Glutamatergic neuron (in vitro differentiated cells): ENCODE results near the gene RHOJ. TPM values are rescaled to one million over a fixed set of nuclear protein-coding genes. Genes with fewer than 3 reads are reported as not detected.
A peak's percentile ranks its signal among the peaks of the same experiment; 100 is the strongest.
"Not testable (repeated sequence)": the region's sequence is repeated elsewhere in the genome, so short reads cannot be mapped to it uniquely, and the experiment has no call there.

Experiments
- DNase-seq: peaks from one replicate; pipeline ENCODE4 v3.0.0; 2022
- H3K27ac Mint-ChIP-seq: one replicate; pipeline ENCODE4 v1.8.0; 2020; ENCODE audit warnings: mild to moderate bottlenecking, mixed read lengths, inconsistent platforms; ENCODE audit not compliant: unreplicated experiment
- H3K27me3 Mint-ChIP-seq: one replicate; pipeline ENCODE4 v1.8.0; 2020; ENCODE audit warnings: mild to moderate bottlenecking, moderate library complexity, mixed read lengths, inconsistent platforms; ENCODE audit not compliant: unreplicated experiment
- H3K36me3 Mint-ChIP-seq: one replicate; pipeline ENCODE4 v1.8.0; 2020; ENCODE audit warnings: mild to moderate bottlenecking, mixed read lengths, inconsistent platforms; ENCODE audit not compliant: unreplicated experiment
- H3K4me1 Mint-ChIP-seq: one replicate; pipeline ENCODE4 v1.8.0; 2020; ENCODE audit warnings: mild to moderate bottlenecking, low read depth, mixed read lengths, inconsistent platforms; ENCODE audit not compliant: unreplicated experiment
- H3K4me3 Mint-ChIP-seq: one replicate; pipeline ENCODE4 v1.8.0; 2020; ENCODE audit warnings: mild to moderate bottlenecking, mixed read lengths, inconsistent platforms; ENCODE audit not compliant: unreplicated experiment
- H3K9me3 Mint-ChIP-seq: one replicate; pipeline ENCODE4 v1.8.0; 2020; ENCODE audit warnings: mild to moderate bottlenecking, moderate library complexity, mixed read lengths, inconsistent platforms; ENCODE audit not compliant: unreplicated experiment
- long read RNA-seq: library from polyadenylated mRNA; unstranded; transcript quantifications from one replicate; pipeline ENCODE4 v2.0.0, GENCODE V29; 2020; ENCODE audit not compliant: unreplicated experiment
- total RNA-seq: library from RNA; stranded (reverse); fragmentation: NEBNext Ultra II Directional; extraction: Animal tissue kit (Norgen Biotek cat#: 25700); gene quantifications from one replicate; pipeline ENCODE4 v1.2.1, GENCODE V29; 2021; ENCODE audit not compliant: unreplicated experiment
- TF ChIP-seq, protein P1 (sequence below): fragments of 200-600 bp; sonication (generic); IDR thresholded peaks from one replicate; pipeline ENCODE4 v1.5.0; 2021; ENCODE audit not compliant: partially characterized antibody, unreplicated experiment

RHOJ gene
- total RNA-seq: not detected
- long read RNA-seq: 0 reads

DNA sequence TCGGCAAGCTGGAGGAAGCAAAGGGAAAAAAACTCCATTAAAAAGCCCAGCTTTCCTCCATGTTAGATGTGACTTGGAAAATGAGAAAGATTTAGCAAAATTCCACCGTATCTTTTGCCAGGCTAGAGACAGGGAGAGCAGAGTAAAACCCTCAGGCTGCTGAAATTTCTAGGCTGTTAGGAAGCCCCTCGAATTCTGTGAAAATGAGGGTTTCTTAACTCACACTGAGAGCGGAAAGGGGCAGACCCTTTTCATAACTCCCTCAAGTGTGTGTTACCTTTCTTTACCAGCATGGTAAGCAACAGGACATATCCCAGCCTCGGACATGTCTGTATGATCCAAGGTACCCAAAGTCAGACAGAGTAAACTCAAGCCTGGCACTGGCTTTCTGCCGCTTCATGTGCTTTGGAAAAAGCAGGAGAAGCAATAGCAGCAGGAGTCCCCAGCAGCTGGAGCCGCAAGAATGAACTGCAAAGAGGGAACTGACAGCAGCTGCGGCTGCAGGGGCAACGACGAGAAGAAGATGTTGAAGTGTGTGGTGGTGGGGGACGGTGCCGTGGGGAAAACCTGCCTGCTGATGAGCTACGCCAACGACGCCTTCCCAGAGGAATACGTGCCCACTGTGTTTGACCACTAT, at the start of gene RHOJ:
Gene RHOJ, plus strand, starts transcription at position 37 of the 637 bp plus-strand sequence. Its CDS starts 427 bp downstream, at position 464.
- TF ChIP-seq, protein P1, sequence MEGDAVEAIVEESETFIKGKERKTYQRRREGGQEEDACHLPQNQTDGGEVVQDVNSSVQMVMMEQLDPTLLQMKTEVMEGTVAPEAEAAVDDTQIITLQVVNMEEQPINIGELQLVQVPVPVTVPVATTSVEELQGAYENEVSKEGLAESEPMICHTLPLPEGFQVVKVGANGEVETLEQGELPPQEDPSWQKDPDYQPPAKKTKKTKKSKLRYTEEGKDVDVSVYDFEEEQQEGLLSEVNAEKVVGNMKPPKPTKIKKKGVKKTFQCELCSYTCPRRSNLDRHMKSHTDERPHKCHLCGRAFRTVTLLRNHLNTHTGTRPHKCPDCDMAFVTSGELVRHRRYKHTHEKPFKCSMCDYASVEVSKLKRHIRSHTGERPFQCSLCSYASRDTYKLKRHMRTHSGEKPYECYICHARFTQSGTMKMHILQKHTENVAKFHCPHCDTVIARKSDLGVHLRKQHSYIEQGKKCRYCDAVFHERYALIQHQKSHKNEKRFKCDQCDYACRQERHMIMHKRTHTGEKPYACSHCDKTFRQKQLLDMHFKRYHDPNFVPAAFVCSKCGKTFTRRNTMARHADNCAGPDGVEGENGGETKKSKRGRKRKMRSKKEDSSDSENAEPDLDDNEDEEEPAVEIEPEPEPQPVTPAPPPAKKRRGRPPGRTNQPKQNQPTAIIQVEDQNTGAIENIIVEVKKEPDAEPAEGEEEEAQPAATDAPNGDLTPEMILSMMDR: no peak
- Mint-ChIP-seq H3K4me3 (no peak within 1 kb of the TSS), H3K9me3 (no peaks in the 10 kb centered on the region), H3K4me1 (no peaks in the 10 kb centered on the region), H3K36me3 (no peaks in the 10 kb centered on the region), H3K27ac (no peak within 1 kb of the TSS), H3K27me3 (no peaks in the 10 kb centered on the region)
- peak; percentile 25 for DNase-seq

DNA sequence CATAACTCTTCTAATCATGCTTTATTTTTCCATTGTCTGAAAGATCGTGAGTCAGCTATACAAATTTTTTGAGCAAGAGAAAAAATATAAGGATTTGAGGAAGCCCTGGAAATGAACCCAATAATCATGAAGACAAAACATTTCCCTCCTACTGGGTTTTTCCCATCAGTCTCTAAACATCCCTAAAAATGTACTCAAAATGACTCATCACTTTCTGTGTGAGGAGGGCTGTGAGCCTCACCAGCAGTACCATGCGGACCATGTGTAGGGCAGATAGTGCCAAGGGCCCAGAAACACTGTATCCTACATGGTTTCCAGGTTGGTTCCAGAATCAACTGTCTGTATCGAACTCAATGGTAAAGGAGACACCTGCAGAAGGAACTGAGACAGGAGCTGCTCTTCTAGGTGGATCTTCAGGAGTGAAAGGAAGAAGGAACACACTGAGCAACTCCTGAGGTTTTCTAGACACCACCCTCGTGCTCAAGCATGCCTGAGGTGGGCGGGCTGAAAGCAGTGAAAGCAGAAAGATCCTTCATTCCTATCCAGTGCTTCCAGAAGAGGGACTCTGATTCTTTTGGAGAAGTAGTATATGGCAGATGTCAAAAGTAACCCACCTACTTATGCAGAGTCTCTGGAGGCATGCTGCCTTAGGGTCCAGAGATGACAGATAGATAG, 48.6 kb upstream of the RHOJ start:
- Mint-ChIP-seq H3K27ac (no peak overlapping the region), H3K4me1 (no peaks in the 10 kb centered on the region), H3K9me3 (no peaks in the 10 kb centered on the region), H3K4me3 (no peak overlapping the region), H3K27me3 (peaks cover 2% of the 10 kb centered on the region), H3K36me3 (no peaks in the 10 kb centered on the region)
- no peak for DNase-seq
- TF ChIP-seq, protein P1: no peak

DNA sequence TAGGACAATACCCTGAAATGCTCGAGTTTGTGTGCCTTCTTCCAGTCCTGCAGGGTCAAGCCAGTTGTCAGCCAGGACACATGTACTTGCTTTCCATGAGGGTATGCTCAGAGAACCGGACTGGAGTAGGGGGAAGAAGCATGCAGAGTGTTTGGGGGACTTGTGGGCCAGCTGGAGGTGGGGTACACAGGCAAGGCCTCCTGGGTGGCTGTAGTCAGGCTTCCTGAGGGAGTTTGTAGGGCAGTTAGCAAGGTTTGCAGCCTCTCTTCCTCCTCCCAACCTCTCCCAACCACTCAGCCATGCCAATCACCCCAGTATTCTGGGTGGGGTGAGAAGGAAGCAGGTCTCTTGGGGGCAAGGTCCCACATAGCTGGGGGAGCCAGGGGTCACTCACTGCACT, 47.0 kb upstream of the RHOJ start:
- TF ChIP-seq, protein P1: no peak
- H3K4me3 Mint-ChIP-seq: no peak overlapping the region
- peaks cover 2% of the 10 kb centered on the region for H3K27me3 Mint-ChIP-seq
- H3K4me1 Mint-ChIP-seq: no peaks in the 10 kb centered on the region
- H3K36me3 Mint-ChIP-seq: no peaks in the 10 kb centered on the region
- no peaks in the 10 kb centered on the region for H3K9me3 Mint-ChIP-seq
- no peak for DNase-seq
- H3K27ac Mint-ChIP-seq: no peak overlapping the region

DNA sequence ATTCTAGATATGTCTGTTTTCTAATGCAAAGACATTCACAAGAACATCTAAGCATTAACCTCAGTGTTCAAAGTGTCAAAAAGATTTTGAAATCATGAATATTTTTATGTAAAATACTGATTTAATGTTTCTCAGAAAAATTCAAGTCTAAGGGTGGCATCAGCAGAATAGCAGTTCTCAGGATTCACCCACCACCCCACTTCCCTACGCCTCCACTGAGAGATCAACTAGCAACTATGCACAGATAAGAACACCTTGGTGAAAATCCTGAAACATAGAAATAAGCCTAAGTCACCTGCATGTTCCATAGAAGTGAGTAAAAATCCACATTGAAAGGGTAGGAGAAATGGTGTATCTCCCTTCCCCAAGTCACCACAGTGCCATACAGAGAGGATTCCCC, 40.9 kb upstream of the RHOJ start:
- TF ChIP-seq, protein P1: no peak
- H3K36me3 Mint-ChIP-seq: no peaks in the 10 kb centered on the region
- no peak overlapping the region for H3K27ac Mint-ChIP-seq
- H3K4me3 Mint-ChIP-seq: no peak overlapping the region
- DNase-seq: no peak
- peaks cover 7% of the 10 kb centered on the region for H3K9me3 Mint-ChIP-seq
- no peaks in the 10 kb centered on the region for H3K4me1 Mint-ChIP-seq
- H3K27me3 Mint-ChIP-seq: peaks cover 1% of the 10 kb centered on the region

DNA sequence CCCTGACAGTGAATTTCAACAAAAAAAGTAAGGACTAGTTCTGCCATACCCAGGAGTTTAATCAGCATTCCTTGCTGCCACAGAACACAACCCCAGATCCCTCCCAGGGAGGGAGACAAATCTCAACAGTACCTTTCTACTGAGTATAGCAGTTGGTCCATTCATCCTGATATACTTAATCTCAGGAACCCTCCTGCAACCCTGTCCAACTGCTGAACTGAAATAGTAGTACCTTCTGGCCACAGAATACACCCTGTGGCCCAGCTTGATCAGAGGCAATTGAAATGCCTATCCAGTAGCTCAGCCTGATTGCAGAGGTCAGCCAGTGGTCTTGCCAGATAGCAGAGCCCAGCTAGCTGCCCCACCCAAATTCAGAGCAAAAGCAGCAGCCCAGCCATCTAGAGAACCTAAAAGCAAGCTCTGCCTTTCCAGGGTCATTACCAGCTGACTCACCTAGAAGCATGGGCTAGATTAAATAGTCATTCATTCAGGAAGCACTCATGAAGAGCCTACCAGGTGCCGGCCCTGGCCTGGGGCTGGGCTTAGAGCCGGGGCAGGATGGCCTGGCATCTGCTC, 40.0 kb upstream of the RHOJ start:
- H3K36me3 Mint-ChIP-seq: no peaks in the 10 kb centered on the region
- no peak overlapping the region for H3K27ac Mint-ChIP-seq
- peaks cover 7% of the 10 kb centered on the region for H3K9me3 Mint-ChIP-seq
- H3K4me3 Mint-ChIP-seq: no peak overlapping the region
- no peaks in the 10 kb centered on the region for H3K4me1 Mint-ChIP-seq
- peaks cover 1% of the 10 kb centered on the region for H3K27me3 Mint-ChIP-seq
- DNase-seq: no peak
- TF ChIP-seq, protein P1: no peak

DNA sequence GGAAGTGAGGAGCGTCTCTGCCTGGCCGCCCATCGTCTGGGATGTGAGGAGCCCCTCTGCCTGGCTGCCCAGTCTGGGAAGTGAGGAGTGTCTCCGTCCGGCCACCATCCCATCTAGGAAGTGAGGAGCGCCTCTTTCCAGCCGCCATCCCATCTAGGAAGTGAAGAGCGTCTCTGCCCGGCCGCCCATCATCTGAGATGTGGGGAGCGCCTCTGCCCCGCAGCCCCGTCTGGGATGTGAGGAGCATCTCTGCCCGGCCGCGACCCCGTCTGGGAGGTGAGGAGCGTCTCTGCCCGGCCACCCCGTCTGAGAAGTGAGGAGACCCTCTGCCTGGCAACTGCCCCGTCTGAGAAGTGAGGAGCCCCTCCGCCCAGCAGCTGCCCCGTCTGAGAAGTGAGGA, 39.0 kb upstream of the RHOJ start:
- not testable (repeated sequence) for DNase-seq, H3K36me3 Mint-ChIP-seq, H3K27ac Mint-ChIP-seq, H3K4me3 Mint-ChIP-seq, H3K9me3 Mint-ChIP-seq, H3K27me3 Mint-ChIP-seq, H3K4me1 Mint-ChIP-seq
